Astrocyte (in vitro differentiated cells and primary cell): Measurements from ENCODE around the gene VPS41. TPM values are rescaled to one million over a fixed set of nuclear protein-coding genes. Genes with fewer than 3 reads are reported as not detected.

Experiments used
- DNase-seq: peaks from one replicate; pipeline ENCODE4 v3.0.0-alpha.2; 2010; ENCODE audit warnings: low read depth
- FAIRE-seq: peaks from 2 replicates; lab custom pipeline; 2011; peaks lifted over from hg19 to GRCh38; lab: Jason Lieb, UNC
- H2AFZ ChIP-seq: 2 replicates; pipeline ENCODE4 v1.6.0; 2012; ENCODE audit warnings: low read depth, low read length, inconsistent platforms
- H3K27ac ChIP-seq: 2 replicates; pipeline ENCODE4 v1.5.1; 2011; ENCODE audit warnings: low read depth, low read length, inconsistent platforms
- H3K27me3 ChIP-seq: 2 replicates; pipeline ENCODE4 v1.6.0; 2011; ENCODE audit warnings: low read length, inconsistent platforms; ENCODE audit not compliant: insufficient read depth
- H3K36me3 ChIP-seq: 2 replicates; pipeline ENCODE4 v1.5.1; 2011; ENCODE audit warnings: low read length, inconsistent platforms; ENCODE audit not compliant: insufficient read depth
- H3K4me1 ChIP-seq: 2 replicates; pipeline ENCODE4 v1.5.1; 2011; ENCODE audit warnings: low read length, inconsistent platforms; ENCODE audit not compliant: insufficient read depth
- H3K4me2 ChIP-seq: 2 replicates; pipeline ENCODE4 v1.6.0; 2012; ENCODE audit warnings: low read length, inconsistent platforms
- H3K4me3 ChIP-seq: 2 replicates; pipeline ENCODE4 v1.5.1; 2011; ENCODE audit warnings: low read depth, mild to moderate bottlenecking, low read length, inconsistent platforms; ENCODE audit not compliant: insufficient read depth
- H3K79me2 ChIP-seq: 2 replicates; pipeline ENCODE4 v1.6.0; 2012; ENCODE audit warnings: mild to moderate bottlenecking, low read length, inconsistent platforms; ENCODE audit not compliant: insufficient read depth
- H3K9ac ChIP-seq: 2 replicates; pipeline ENCODE4 v1.6.0; 2012; ENCODE audit warnings: mild to moderate bottlenecking, low read length, inconsistent platforms
- H3K9me3 ChIP-seq: 2 replicates; pipeline ENCODE4 v1.5.1; 2012; ENCODE audit warnings: low read depth, mild to moderate bottlenecking, low read length, inconsistent platforms; ENCODE audit not compliant: insufficient read depth
- H4K20me1 ChIP-seq: 2 replicates; pipeline ENCODE4 v1.6.0; 2012; ENCODE audit warnings: low read length, inconsistent platforms; ENCODE audit not compliant: insufficient read depth
- H3K27ac Mint-ChIP-seq: one replicate; pipeline ENCODE4 v1.8.0; 2021; ENCODE audit warnings: mild to moderate bottlenecking, mixed read lengths; ENCODE audit not compliant: unreplicated experiment
- H3K27me3 Mint-ChIP-seq: one replicate; pipeline ENCODE4 v1.8.0; 2021; ENCODE audit warnings: low read depth, mixed read lengths; ENCODE audit not compliant: unreplicated experiment
- H3K36me3 Mint-ChIP-seq: one replicate; pipeline ENCODE4 v1.8.0; 2021; ENCODE audit warnings: low read depth, mixed read lengths; ENCODE audit not compliant: unreplicated experiment
- H3K4me1 Mint-ChIP-seq: one replicate; pipeline ENCODE4 v1.8.0; 2021; ENCODE audit warnings: low read depth, mixed read lengths; ENCODE audit not compliant: unreplicated experiment
- H3K4me3 Mint-ChIP-seq: one replicate; pipeline ENCODE4 v1.8.0; 2021; ENCODE audit warnings: mild to moderate bottlenecking, moderate library complexity, mixed read lengths; ENCODE audit not compliant: unreplicated experiment
- H3K9me3 Mint-ChIP-seq: one replicate; pipeline ENCODE4 v1.8.0; 2021; ENCODE audit warnings: mild to moderate bottlenecking, mixed read lengths; ENCODE audit not compliant: unreplicated experiment
- EZH2 ChIP-seq: IDR thresholded peaks from 2 replicates; pipeline ENCODE4 v1.6.1; 2012; ENCODE audit warnings: mild to moderate bottlenecking, low read length, inconsistent platforms; ENCODE audit not compliant: insufficient read depth
- total RNA-seq: library from RNA; stranded (reverse); gene quantifications from 2 replicates; pipeline ENCODE4 v1.2.1, GENCODE V29; 2021
- TF ChIP-seq, protein P1 (sequence below): IDR thresholded peaks from 2 replicates; pipeline ENCODE4 v1.5.1; 2011; ENCODE audit warnings: low read depth, mild to moderate bottlenecking, inconsistent platforms, low read length, moderate library complexity; ENCODE audit not compliant: insufficient read depth

VPS41 gene
- total RNA-seq, 1 donor from 2014 or later = 93.6 TPM

DNA sequence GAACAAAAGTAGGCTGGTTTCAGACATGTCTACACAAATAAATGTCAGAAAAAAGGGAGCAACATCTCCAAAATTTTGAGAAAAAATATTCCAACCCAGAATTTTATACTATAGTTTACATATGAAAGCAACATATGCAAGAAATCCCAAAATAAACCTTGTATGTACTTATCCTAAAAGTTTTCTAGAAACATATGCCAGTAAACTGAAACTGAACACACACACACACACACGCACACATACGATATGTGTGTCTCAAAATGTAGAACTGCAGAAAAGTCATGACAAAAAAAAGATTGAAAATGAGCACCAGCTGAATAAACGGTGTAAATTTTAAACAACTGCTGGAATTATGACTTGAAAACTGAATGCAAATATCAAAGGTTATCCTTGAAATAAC lies 81.0 kb downstream of the VPS41 start:
- H3K4me3 Mint-ChIP-seq = no peak overlapping the region
- no peak for DNase-seq
- Histone ChIP-seq H3K4me2 (no peak overlapping the region), H3K27ac (no peak overlapping the region), H3K36me3 (no peaks in the 10 kb centered on the region), H3K27me3 (no peaks in the 10 kb centered on the region), H2AFZ (no peak overlapping the region), H4K20me1 (no peaks in the 10 kb centered on the region), H3K79me2 (no peaks in the 10 kb centered on the region), H3K4me1 (no peaks in the 10 kb centered on the region), H3K4me3 (no peak overlapping the region), H3K9ac (no peak overlapping the region), H3K9me3 (no peaks in the 10 kb centered on the region)
- no peak overlapping the region for H3K27ac Mint-ChIP-seq
- no peak for FAIRE-seq
- H3K4me1 Mint-ChIP-seq = peaks cover 11% of the 10 kb centered on the region
- H3K27me3 Mint-ChIP-seq = no peaks in the 10 kb centered on the region
- no peaks in the 10 kb centered on the region for H3K9me3 Mint-ChIP-seq
- H3K36me3 Mint-ChIP-seq = no peaks in the 10 kb centered on the region
- TF ChIP-seq EZH2 = no peak
- TF ChIP-seq, protein P1, sequence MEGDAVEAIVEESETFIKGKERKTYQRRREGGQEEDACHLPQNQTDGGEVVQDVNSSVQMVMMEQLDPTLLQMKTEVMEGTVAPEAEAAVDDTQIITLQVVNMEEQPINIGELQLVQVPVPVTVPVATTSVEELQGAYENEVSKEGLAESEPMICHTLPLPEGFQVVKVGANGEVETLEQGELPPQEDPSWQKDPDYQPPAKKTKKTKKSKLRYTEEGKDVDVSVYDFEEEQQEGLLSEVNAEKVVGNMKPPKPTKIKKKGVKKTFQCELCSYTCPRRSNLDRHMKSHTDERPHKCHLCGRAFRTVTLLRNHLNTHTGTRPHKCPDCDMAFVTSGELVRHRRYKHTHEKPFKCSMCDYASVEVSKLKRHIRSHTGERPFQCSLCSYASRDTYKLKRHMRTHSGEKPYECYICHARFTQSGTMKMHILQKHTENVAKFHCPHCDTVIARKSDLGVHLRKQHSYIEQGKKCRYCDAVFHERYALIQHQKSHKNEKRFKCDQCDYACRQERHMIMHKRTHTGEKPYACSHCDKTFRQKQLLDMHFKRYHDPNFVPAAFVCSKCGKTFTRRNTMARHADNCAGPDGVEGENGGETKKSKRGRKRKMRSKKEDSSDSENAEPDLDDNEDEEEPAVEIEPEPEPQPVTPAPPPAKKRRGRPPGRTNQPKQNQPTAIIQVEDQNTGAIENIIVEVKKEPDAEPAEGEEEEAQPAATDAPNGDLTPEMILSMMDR = no peak

DNA sequence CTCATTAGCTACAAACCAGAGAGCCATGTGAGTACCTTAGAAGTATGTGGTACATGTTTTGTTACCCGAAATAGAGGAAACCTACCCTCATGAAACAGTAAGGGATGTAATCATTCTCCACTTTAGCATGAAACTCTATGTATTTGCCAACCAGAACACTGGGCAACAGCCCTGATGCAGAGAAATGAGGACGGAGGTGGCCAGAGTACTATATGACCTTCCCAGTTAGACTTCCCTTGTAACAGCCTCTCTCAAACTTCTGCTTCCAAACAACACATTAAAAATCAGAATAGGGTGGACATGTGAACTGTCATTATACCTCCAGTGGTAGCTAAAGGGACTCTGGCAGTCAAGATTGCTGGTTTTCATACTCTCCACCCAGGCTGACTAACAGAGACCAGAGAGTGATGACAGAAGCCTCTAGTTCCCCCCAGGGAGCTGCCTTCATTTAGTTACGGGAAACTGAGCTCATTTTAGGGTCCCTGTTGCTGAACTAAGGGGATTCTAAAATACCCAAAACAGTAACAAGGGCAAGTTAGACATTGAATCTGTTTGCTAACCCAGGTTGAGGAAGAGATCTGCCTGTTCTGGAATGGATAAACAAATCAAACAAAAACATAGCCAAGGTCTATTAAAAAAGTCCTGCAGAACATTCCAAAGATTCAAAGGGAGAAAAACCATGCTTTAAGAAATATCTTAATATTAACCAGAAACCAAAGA lies 83.1 kb downstream of the VPS41 start:
- DNase-seq = no peak
- H3K9me3 Mint-ChIP-seq = no peaks in the 10 kb centered on the region
- Histone ChIP-seq H3K27ac (no peak overlapping the region), H3K79me2 (no peaks in the 10 kb centered on the region), H3K27me3 (no peaks in the 10 kb centered on the region), H2AFZ (no peak overlapping the region), H3K36me3 (no peaks in the 10 kb centered on the region), H3K4me3 (no peak overlapping the region), H3K4me2 (no peak overlapping the region), H3K4me1 (no peaks in the 10 kb centered on the region), H4K20me1 (no peaks in the 10 kb centered on the region), H3K9ac (no peak overlapping the region), H3K9me3 (no peaks in the 10 kb centered on the region)
- no peak for FAIRE-seq
- H3K36me3 Mint-ChIP-seq = no peaks in the 10 kb centered on the region
- no peaks in the 10 kb centered on the region for H3K27me3 Mint-ChIP-seq
- H3K27ac Mint-ChIP-seq = no peak overlapping the region
- peaks cover 10% of the 10 kb centered on the region for H3K4me1 Mint-ChIP-seq
- no peak overlapping the region for H3K4me3 Mint-ChIP-seq
- TF ChIP-seq EZH2 = no peak
- TF ChIP-seq, protein P1 = no peak

GRCh38 chr7:38824948-38825347 lies 84.0 kb downstream of the VPS41 start:
- no peak overlapping the region for H3K9ac ChIP-seq

More at GRCh38 chr7:38824948-38825347, 84.0 kb downstream of the VPS41 start:
- no peak for DNase-seq
- no peak overlapping the region for H3K27ac ChIP-seq
- H3K4me2 ChIP-seq = no peak overlapping the region
- TF ChIP-seq, protein P1 = no peak
- no peak for TF ChIP-seq EZH2
- H4K20me1 ChIP-seq = no peaks in the 10 kb centered on the region
- H3K4me3 ChIP-seq = no peak overlapping the region
- H3K36me3 ChIP-seq = no peaks in the 10 kb centered on the region
- no peak for FAIRE-seq
- H3K4me1 ChIP-seq = no peaks in the 10 kb centered on the region
- Mint-ChIP-seq H3K27me3 (no peaks in the 10 kb centered on the region), H3K4me1 (peaks cover 6% of the 10 kb centered on the region), H3K4me3 (no peak overlapping the region), H3K9me3 (no peaks in the 10 kb centered on the region), H3K36me3 (no peaks in the 10 kb centered on the region), H3K27ac (no peak overlapping the region)
- no peaks in the 10 kb centered on the region for H3K27me3 ChIP-seq
- no peaks in the 10 kb centered on the region for H3K9me3 ChIP-seq
- no peak overlapping the region for H2AFZ ChIP-seq
- H3K79me2 ChIP-seq = no peaks in the 10 kb centered on the region
